ENCODE data around the gene KCNAB2. TPM values are rescaled to one million over a fixed set of nuclear protein-coding genes. Genes with fewer than 3 reads are reported as not detected.

KCNAB2 gene
- total RNA-seq, 1 donor from 2014 or later = 261 TPM

DNA sequence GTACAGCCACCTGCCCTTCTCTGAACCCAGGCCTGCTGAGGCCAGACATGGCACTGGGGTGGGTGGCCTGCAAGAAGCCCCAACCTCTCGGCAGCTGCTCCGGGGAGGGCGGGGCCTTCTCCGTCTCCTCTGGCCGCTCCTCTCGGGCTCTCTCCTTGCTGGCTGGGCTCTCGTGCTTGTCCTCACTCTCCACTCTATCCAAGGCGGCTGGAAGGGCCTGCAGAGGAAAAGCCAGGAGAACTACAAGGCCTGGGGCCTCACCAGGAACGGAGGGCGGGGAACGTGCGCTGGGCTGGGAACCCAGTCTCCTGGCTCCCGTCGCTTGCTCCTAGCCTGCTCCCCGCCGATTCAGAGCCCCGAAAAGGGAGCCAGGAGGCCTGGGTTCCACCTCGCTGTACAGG is 75.3 kb downstream of the KCNAB2 start:
- Mint-ChIP-seq H3K36me3 (ENCODE audit: low read depth) (no peaks in the 10 kb centered on the region), H3K4me3 (no peak overlapping the region), H3K27ac (no peak overlapping the region), H3K4me1 (peaks cover 5% of the 10 kb centered on the region), H3K27me3 (peaks cover 7% of the 10 kb centered on the region), H3K9me3 (peaks cover 5% of the 10 kb centered on the region)
- intact Hi-C loops (cut with micrococcal nuclease) = no loop called here
- no peak for DNase-seq

DNA sequence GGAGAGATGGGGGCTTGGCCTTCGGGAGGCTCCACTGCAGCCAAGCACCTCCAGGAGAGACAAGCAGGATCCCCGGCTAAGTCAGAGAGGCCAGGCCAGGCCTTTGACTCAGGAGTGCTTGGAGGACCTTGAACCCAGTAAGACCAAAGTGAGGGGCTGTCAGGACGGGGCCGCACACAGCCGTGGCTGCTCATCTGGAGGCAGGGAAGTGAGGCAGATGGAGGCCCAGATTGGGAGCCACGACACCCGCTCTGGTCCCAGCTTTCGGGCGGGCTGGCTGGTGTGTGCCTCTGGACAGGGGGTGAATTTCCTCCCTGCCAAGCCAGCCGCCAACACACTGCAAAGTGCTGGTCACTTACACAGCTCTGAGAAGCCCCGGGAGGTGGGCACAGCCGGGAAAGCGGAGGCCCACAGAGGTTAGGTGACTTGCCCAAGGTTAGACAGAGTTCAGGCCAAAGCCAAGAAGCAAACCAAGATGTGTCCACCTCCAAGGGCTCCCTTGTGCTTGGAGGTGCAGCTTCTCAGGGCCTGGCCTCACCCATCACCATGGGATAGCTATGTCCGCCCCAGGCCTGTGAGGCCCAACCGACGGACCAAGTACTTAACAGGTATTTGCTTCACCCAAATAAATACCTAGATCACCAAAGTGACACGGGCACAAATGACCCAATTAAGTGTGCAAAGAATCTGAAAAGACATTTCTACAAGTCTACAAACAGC is 76.1 kb downstream of the KCNAB2 start:
- intact Hi-C loops (cut with micrococcal nuclease) = no loop called here
- no peak overlapping the region for H3K27ac Mint-ChIP-seq
- H3K4me3 Mint-ChIP-seq = no peak overlapping the region
- DNase-seq = no peak
- H3K9me3 Mint-ChIP-seq = peaks cover 4% of the 10 kb centered on the region
- peaks cover 3% of the 10 kb centered on the region for H3K4me1 Mint-ChIP-seq
- peaks cover 4% of the 10 kb centered on the region for H3K27me3 Mint-ChIP-seq
- no peaks in the 10 kb centered on the region for H3K36me3 Mint-ChIP-seq (ENCODE audit: low read depth)

DNA sequence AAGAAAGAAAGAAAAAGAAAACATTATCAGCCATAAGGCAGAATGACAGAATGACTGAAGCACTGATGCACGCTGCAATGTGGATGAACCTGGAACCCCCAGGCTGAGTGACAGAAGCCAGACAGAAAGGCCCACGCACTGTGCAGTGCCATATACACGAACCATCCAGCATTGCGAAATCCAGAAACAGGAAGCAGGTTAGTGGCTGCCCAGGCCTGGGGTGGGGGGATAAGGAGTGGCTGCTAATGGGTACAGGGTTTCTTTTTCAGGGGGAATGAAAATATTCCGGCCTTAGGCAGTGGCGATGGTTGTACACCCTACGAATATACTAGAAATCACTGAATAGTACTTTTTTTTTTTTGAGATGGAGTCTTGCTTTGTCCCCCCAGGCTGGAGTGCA is 77.4 kb downstream of the KCNAB2 start:
- no peak overlapping the region for H3K27ac Mint-ChIP-seq
- DNase-seq = no peak
- H3K4me1 Mint-ChIP-seq = no peaks in the 10 kb centered on the region
- no peak overlapping the region for H3K4me3 Mint-ChIP-seq
- no peaks in the 10 kb centered on the region for H3K9me3 Mint-ChIP-seq
- H3K27me3 Mint-ChIP-seq = no peaks in the 10 kb centered on the region
- H3K36me3 Mint-ChIP-seq (ENCODE audit: low read depth) = no peaks in the 10 kb centered on the region
- intact Hi-C loops (cut with micrococcal nuclease) = no loop called here

DNA sequence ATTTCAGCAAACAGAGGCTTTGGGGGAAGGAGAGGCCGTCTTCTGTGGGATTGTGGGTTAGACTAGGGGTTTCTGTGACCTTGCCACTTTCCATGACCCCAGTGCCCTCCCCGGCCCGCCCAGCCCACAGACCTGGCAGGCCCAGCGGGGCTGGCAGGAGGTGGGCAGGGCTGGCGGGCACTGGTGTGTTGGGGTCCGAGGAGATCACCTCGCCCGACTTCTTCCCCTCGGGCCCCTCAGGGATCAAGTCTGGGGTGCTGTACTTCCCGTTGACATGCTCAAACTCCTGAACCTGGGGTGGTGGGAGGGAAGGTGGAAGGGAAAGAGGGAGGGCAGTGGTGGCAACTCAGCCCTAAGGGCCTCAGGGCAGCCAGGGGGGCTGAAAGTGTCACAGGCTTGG is 78.1 kb downstream of the KCNAB2 start:
- H3K27ac Mint-ChIP-seq = no peak overlapping the region
- H3K27me3 Mint-ChIP-seq = no peaks in the 10 kb centered on the region
- H3K4me1 Mint-ChIP-seq = no peaks in the 10 kb centered on the region
- H3K9me3 Mint-ChIP-seq = no peaks in the 10 kb centered on the region
- intact Hi-C loops (cut with micrococcal nuclease) = no loop called here
- no peak for DNase-seq
- no peaks in the 10 kb centered on the region for H3K36me3 Mint-ChIP-seq (ENCODE audit: low read depth)
- H3K4me3 Mint-ChIP-seq = no peak overlapping the region

DNA sequence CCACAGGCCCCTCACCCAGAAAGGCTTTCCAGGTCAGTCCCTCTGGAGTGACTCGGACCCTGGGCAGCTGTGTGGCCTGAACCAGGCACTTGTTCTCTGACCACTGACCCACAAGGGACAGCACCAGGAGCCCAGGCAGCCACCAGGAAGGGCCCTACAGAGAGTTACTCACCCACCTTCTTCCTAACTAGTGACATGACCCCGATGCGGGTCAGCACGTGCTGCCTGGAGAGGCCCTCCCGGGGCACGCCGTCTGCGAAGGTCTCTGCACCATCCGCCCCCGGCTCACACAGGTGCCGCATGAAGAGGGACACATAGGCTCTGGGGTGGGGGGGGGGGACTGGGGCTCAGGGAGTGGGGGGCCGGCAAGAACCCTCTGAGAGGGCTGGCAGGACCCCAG is 78.7 kb downstream of the KCNAB2 start:
- H3K27ac Mint-ChIP-seq = no peak overlapping the region
- intact Hi-C loops (cut with micrococcal nuclease) = no loop called here
- no peaks in the 10 kb centered on the region for H3K4me1 Mint-ChIP-seq
- H3K9me3 Mint-ChIP-seq = no peaks in the 10 kb centered on the region
- DNase-seq = no peak
- no peak overlapping the region for H3K4me3 Mint-ChIP-seq
- no peaks in the 10 kb centered on the region for H3K36me3 Mint-ChIP-seq (ENCODE audit: low read depth)
- H3K27me3 Mint-ChIP-seq = no peaks in the 10 kb centered on the region

DNA sequence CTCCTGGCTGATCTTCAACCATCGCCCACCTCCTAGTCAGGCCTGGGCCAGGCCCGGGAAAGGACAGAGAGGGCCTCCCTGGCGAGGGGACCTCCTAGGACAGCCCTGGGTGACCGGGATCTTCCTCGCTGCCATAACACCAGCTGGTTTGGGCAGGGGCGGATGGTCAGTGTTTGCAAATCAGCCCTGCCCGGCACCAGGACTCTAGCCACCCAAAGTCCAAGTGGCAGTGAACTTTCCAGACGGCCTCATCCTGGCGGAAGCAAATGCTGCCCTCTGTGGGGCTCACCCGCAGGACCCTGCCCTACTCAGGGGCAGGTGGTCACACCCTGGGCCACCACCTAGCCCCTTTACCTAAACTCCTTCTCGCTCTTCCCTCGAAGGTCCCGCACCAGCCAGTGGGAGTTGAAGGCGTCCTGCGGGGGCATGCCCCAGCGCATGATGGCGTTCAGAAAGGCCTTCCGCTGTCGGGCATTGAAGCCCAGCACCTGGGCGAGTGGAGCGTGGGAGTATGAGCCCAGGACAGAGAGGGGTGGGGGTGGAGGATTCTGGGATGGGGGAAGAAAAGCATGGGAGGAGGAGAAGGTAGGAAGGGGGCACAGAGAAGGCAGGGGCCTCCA is 79.2 kb downstream of the KCNAB2 start:
- H3K4me3 Mint-ChIP-seq = no peak overlapping the region
- H3K4me1 Mint-ChIP-seq = no peaks in the 10 kb centered on the region
- intact Hi-C loops (cut with micrococcal nuclease) = no loop called here
- H3K9me3 Mint-ChIP-seq = no peaks in the 10 kb centered on the region
- no peak for DNase-seq
- no peaks in the 10 kb centered on the region for H3K36me3 Mint-ChIP-seq (ENCODE audit: low read depth)
- H3K27ac Mint-ChIP-seq = no peak overlapping the region
- no peaks in the 10 kb centered on the region for H3K27me3 Mint-ChIP-seq

DNA sequence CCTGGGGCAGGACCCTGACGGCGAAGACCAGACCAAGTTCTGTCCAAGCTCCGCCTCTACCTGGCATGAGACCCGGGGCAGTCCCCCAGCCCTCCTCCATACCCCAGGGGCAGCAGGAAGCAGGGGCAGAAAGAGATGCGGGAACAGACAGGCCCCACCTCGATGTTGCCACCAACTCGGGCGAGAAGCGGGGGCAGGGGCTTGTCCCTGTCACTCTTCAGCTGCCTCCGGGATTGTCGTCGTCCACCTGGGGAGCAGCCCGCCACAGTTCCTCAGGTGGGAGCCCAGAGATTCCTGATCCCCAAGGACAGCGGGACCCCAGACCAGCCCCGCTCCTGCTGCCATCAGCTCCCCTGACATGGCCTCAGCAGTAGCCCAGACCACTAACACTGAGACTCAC is 79.7 kb downstream of the KCNAB2 start:
- no peak overlapping the region for H3K27ac Mint-ChIP-seq
- no peaks in the 10 kb centered on the region for H3K27me3 Mint-ChIP-seq
- H3K4me3 Mint-ChIP-seq = no peak overlapping the region
- no peaks in the 10 kb centered on the region for H3K36me3 Mint-ChIP-seq (ENCODE audit: low read depth)
- H3K9me3 Mint-ChIP-seq = no peaks in the 10 kb centered on the region
- intact Hi-C loops (cut with micrococcal nuclease) = no loop called here
- no peak for DNase-seq
- H3K4me1 Mint-ChIP-seq = no peaks in the 10 kb centered on the region

DNA sequence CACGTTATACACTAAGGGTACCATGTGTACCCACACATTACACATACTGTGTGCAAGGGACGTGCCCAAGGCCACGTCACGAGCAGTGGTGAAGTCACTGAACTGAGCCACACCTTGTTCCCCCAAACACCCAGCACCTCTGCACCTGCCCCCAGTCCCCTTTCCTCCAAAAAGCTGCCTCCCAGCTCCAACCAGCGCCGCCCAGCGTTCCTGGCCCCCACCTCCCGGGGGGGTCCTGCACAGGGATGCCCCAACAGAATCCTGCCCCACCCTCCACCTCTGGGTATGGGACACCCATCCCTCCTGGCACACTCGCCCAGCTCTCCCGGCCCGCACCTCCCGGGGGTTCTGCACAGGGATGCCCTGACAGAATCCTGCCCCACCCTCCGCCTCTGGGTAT is 80.3 kb downstream of the KCNAB2 start:
- no peaks in the 10 kb centered on the region for H3K4me1 Mint-ChIP-seq
- H3K27me3 Mint-ChIP-seq = no peaks in the 10 kb centered on the region
- no peaks in the 10 kb centered on the region for H3K36me3 Mint-ChIP-seq (ENCODE audit: low read depth)
- H3K4me3 Mint-ChIP-seq = no peak overlapping the region
- no peak for DNase-seq
- no peak overlapping the region for H3K27ac Mint-ChIP-seq
- no peaks in the 10 kb centered on the region for H3K9me3 Mint-ChIP-seq
- intact Hi-C loops (cut with micrococcal nuclease) = loop anchor here (2.0 kb wide), 1 partner anchor 23 kb away; no protein-coding TSS in a partner anchor

DNA sequence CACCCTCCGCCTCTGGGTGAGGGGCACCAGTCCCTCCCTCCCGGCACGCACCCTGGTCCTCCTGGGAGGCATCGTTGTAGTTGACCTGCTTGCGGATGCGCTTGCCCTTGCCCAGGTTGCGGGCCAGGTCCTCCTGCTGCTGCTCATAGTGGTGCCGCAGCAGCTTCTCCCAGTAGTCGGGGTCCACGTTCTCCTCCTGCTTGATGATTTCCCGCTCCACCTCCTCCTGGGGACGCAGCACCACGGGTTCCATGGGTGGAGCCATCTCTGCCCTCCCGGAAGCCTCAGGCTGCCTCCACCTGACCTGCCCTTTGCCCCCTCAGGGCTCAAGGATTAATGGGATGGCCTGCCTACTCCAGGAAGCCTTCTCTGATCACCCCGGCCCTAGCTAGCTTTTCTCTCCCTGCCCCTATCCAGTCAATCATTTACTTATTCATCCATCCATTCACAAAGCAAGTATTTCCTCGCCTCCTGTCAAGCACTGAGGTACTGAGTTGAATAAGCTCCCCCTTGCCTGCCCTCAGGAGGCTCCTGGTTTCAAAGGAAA is 80.9 kb downstream of the KCNAB2 start:
- Mint-ChIP-seq H3K27ac (no peak overlapping the region), H3K4me1 (no peaks in the 10 kb centered on the region), H3K4me3 (no peak overlapping the region), H3K27me3 (no peaks in the 10 kb centered on the region), H3K36me3 (ENCODE audit: low read depth) (no peaks in the 10 kb centered on the region), H3K9me3 (no peaks in the 10 kb centered on the region)
- no peak for DNase-seq
- intact Hi-C loops (cut with micrococcal nuclease) = loop anchor here (2.0 kb wide), 1 partner anchor 22 kb away; no protein-coding TSS in a partner anchor

DNA sequence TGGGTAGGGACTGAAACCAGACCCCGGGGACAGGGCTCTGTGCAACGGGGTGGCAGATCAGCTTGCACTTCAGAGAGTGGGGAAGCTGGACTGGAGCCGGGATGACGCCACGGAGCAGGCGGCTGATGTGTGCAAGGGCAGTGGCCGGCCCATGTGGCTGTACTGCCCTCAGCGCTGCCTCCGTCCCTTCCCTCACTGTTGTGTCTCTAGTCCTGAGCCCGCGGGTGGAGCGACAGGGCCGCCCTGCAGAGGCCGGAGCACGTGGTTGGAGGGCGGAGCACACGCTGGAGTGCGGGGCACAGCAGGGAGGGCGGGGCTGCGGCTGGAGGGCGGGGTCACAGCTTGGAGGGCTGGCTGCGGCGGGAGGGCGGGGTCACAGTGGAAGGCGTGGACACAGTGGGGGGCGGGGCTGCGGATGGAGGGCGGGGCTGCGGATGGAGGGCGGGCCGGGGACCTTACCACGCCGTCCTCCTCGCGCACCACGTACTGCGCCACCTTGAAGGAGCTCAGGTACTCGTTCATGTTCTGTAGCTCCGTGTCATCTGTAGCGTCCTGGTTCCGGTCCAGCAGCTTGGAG is 82.0 kb downstream of the KCNAB2 start:
- Mint-ChIP-seq H3K36me3 (ENCODE audit: low read depth) (no peaks in the 10 kb centered on the region), H3K9me3 (no peaks in the 10 kb centered on the region), H3K27me3 (no peaks in the 10 kb centered on the region), H3K27ac (no peak overlapping the region), H3K4me1 (no peaks in the 10 kb centered on the region), H3K4me3 (no peak overlapping the region)
- DNase-seq = peak; percentile 90
- intact Hi-C loops (cut with micrococcal nuclease) = loop anchor here (2.0 kb wide), 1 partner anchor 21 kb away; no protein-coding TSS in a partner anchor

DNA sequence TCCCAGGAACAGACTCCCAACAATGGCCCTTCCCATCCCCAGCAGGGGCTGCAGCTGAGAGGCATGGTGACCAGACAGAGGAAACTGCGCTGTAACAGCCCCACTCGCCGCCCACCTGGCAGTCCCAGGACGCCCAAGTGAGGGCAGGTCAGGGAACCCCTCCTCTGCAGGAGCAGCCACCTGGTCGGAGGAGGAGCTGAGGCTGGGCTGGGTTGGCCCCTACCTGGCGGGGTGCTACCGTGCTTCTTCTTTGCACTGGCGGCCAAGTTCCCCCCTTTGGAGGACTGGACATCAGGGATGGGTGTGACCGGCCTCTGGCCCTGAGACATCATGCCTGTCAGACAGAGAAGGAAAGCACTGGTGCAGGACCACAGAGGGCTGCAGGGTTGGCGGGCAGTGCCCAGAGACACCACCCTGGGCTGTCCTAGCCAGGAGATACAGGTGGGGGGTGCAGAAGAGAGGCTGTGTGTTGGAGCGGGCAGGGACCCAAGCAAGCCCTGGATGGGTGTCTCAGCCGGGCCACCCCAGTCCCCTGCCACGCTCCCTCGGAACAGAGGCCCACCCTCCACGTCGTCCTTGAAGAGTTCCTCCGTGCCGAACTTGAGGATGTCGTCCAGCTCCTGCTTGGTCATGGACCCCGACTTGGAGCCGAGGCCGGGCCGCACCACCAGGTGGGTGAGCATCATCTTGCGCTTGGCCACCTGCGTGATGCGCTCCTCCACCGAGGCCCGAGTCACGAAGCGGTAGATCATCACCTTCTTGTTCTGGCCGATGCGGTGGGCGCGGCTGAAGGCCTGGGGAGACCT is 82.8 kb downstream of the KCNAB2 start:
- H3K4me1 Mint-ChIP-seq = no peaks in the 10 kb centered on the region
- no peaks in the 10 kb centered on the region for H3K9me3 Mint-ChIP-seq
- H3K27ac Mint-ChIP-seq = no peak overlapping the region
- H3K4me3 Mint-ChIP-seq = no peak overlapping the region
- no peak for DNase-seq
- H3K36me3 Mint-ChIP-seq (ENCODE audit: low read depth) = no peaks in the 10 kb centered on the region
- H3K27me3 Mint-ChIP-seq = no peaks in the 10 kb centered on the region
- intact Hi-C loops (cut with micrococcal nuclease) = no loop called here

DNA sequence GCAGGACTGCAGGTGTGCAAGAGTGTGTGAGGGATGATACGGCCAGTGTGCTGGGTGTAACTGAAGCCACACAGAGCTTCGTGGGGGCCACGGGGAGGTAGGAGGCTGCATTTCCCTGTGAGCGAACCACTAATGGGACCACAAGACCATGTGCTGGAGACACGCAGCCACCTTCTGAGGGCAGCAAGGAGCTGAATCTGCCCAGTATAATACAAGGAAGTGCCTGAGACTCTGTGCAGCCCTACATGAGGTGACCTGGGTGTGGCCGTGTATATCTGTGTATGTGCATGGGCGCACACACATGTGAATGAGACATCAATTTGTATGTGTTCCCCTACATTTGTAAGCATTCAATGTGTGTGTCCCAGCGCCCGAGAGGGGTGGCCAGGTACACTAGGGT is 83.6 kb downstream of the KCNAB2 start:
- Mint-ChIP-seq H3K9me3 (no peaks in the 10 kb centered on the region), H3K27ac (no peak overlapping the region), H3K27me3 (no peaks in the 10 kb centered on the region), H3K4me1 (no peaks in the 10 kb centered on the region), H3K4me3 (no peak overlapping the region), H3K36me3 (ENCODE audit: low read depth) (no peaks in the 10 kb centered on the region)
- intact Hi-C loops (cut with micrococcal nuclease) = no loop called here
- DNase-seq = no peak

DNA sequence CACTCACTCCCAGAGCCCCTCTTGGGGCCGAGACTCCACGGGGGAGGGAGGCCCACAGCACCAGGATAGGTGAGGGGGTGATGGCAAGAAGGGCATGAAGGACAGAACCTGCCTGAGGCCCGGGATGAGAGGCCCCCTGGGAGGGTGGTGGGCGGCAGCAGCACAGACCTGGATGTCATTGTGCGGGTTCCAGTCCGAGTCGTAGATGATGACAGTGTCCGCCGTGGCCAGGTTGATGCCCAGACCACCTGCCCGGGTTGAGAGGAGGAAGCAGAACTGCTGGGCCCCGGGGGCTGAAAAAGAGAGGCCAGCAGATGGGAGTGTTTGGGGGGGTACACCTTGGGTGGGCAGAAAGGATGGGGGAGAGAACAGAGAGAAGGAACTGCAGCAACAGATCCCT is 84.3 kb downstream of the KCNAB2 start:
- intact Hi-C loops (cut with micrococcal nuclease) = no loop called here
- H3K27ac Mint-ChIP-seq = no peak overlapping the region
- no peaks in the 10 kb centered on the region for H3K36me3 Mint-ChIP-seq (ENCODE audit: low read depth)
- no peak for DNase-seq
- H3K9me3 Mint-ChIP-seq = no peaks in the 10 kb centered on the region
- H3K4me1 Mint-ChIP-seq = no peaks in the 10 kb centered on the region
- H3K4me3 Mint-ChIP-seq = no peak overlapping the region
- H3K27me3 Mint-ChIP-seq = no peaks in the 10 kb centered on the region

DNA sequence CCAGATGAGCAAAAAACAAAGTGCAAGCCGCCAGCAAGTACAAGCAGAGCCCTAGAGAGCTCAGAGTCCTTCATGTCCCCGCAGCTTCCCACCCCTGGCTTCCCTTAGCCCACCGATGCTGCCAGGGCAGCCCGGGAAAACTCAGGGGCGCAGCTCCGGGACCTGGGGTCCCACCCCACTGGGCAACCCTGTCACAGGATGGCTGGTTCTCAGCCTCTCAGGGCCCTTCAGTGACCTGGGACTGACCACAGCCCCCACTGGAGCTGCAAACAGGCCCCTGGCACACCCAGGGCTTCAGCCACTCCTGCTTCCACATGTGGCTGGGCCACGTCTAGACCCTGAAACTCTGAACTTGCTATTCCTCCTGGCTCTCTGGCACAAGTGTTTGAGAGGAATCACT is 84.9 kb downstream of the KCNAB2 start:
- Mint-ChIP-seq H3K27ac (no peak overlapping the region), H3K9me3 (no peaks in the 10 kb centered on the region)

More for the DNA sequence above, 84.9 kb downstream of the KCNAB2 start:
- intact Hi-C loops (cut with micrococcal nuclease) = no loop called here
- Mint-ChIP-seq H3K36me3 (ENCODE audit: low read depth) (no peaks in the 10 kb centered on the region), H3K4me3 (no peak overlapping the region), H3K27me3 (no peaks in the 10 kb centered on the region), H3K4me1 (no peaks in the 10 kb centered on the region)
- no peak for DNase-seq
